ENCODE measurements around the gene NAALADL2. TPM values are rescaled to one million over a fixed set of nuclear protein-coding genes. Genes with fewer than 3 reads are reported as not detected.

NAALADL2 gene
- total and polyA plus RNA-seq, 2 of the 4 experiments (the other 2 are of a cell fraction), result 3.8 to 19.2 TPM

DNA sequence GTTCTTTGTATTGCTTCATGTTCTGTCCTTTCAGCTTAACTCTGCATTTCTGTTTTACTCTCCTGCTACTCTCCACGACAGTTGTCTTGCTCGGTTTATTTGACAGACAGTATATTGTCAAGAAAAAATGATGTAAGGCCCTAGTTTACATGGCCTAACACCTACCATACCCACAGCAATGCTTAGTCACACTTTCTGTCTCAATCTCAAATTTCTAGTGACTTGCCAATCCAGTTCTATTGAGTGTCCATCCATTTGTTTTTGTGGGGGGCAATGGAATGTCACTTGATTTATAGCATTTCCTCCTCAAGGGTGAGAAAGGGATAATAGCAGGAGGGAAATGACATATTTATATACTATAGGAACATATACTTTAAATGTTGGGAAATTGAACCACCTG lies 676.2 kb downstream of the NAALADL2 start:
- no peak overlapping the region for H3K4me3 ChIP-seq (ENCODE audit: insufficient read depth, low read depth, low read length)
- no peak overlapping the region for H4K8ac ChIP-seq (ENCODE audit: low read depth in 2 of 2, low read length in 2 of 2)
- no peak overlapping the region for H3K27ac ChIP-seq (ENCODE audit: insufficient read depth, low read length)
- ChIA-PET CTCF (no interaction called here), POLR2A (ENCODE audit: unreplicated experiment) (no interaction called here)
- H3K9me3 ChIP-seq (ENCODE audit: control insufficient read depth, insufficient read depth, low read length), result no peaks in the 10 kb centered on the region
- DNase-seq, result no peak
- no peaks in the 10 kb centered on the region for H4K20me1 ChIP-seq (ENCODE audit: insufficient read depth, low read length)
- no peak overlapping the region for H4K91ac ChIP-seq (ENCODE audit: insufficient read depth, low read depth, low read length)
- H3K9me1 ChIP-seq (ENCODE audit: insufficient read depth, low read length), result no peaks in the 10 kb centered on the region
- intact Hi-C loops (cut with micrococcal nuclease), result no loop called here
- H3K27me3 ChIP-seq (ENCODE audit: control insufficient read depth, insufficient read depth, low read length), result no peaks in the 10 kb centered on the region
- H3K9ac ChIP-seq (ENCODE audit: low read depth, low read length), result no peak overlapping the region
- no peaks in the 10 kb centered on the region for H3K4me1 ChIP-seq (ENCODE audit: control insufficient read depth, insufficient read depth, low read length)
- H2BK15ac ChIP-seq (ENCODE audit: low read depth, low read length), result no peak overlapping the region
- no peaks in the 10 kb centered on the region for H3K79me1 ChIP-seq (ENCODE audit: low read depth in 1 of 2, low read length in 2 of 2)
- TF ChIP-seq, protein P1, sequence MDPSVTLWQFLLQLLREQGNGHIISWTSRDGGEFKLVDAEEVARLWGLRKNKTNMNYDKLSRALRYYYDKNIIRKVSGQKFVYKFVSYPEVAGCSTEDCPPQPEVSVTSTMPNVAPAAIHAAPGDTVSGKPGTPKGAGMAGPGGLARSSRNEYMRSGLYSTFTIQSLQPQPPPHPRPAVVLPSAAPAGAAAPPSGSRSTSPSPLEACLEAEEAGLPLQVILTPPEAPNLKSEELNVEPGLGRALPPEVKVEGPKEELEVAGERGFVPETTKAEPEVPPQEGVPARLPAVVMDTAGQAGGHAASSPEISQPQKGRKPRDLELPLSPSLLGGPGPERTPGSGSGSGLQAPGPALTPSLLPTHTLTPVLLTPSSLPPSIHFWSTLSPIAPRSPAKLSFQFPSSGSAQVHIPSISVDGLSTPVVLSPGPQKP (IDR thresholded peaks at IDR 0.05; ENCODE audit: borderline replicate concordance, low read depth, low read length), result no peak
- TF ChIP-seq MAFK (IDR thresholded peaks at IDR 0.05; ENCODE audit: low read depth, low read length) (no peak), CHD1 (IDR thresholded peaks at IDR 0.05; ENCODE audit: low read depth, low read length) (no peak)
- no peak overlapping the region for H3K18ac ChIP-seq (ENCODE audit: low read depth, low read length)
- H4K5ac ChIP-seq (ENCODE audit: low read depth, low read length), result no peak overlapping the region
- no peak overlapping the region for H3K4ac ChIP-seq (ENCODE audit: low read depth, low read length)
- no TSS peak for BruUV-seq (replicated peaks)
- H3K23ac ChIP-seq (ENCODE audit: low read depth, low read length), result no peak overlapping the region
- H3K14ac ChIP-seq (replicated peaks; ENCODE audit: low read depth, low read length), result no peak overlapping the region
- no peak overlapping the region for H2AFZ ChIP-seq (replicated peaks; ENCODE audit: low read length, poor library complexity)
- dilution Hi-C loops (cut with HindIII; ENCODE audit: low sequenced_read_pairs, unreplicated experiment), result no loop called here
- no peak overlapping the region for H3K4me2 ChIP-seq (ENCODE audit: low read depth, low read length)
- H3K36me3 ChIP-seq (ENCODE audit: control insufficient read depth, insufficient read depth, low read length), result no peaks in the 10 kb centered on the region
- WGBS, 2 experiments (ENCODE audit: extremely low coverage in 2 of 2, insufficient read length in 1 of 2), result no CpG with 5 or more reads among the region's 2 CpGs
- no peak overlapping the region for H2AK9ac ChIP-seq (replicated peaks; ENCODE audit: low read depth, low read length, poor library complexity)
- in situ Hi-C loops (cut with MboI; ENCODE audit: low sequenced_read_pairs), result no loop called here
- no peak overlapping the region for H2BK20ac ChIP-seq (ENCODE audit: low read depth, low read length)
- H3K56ac ChIP-seq (ENCODE audit: extremely low read depth, insufficient read depth, low read length), result no peak overlapping the region
- no peak overlapping the region for H2AK5ac ChIP-seq (ENCODE audit: low read depth, low read length)
- ATAC-seq (ENCODE audit: low read depth), result no peak
- H2BK5ac ChIP-seq (ENCODE audit: low read depth, low read length, poor library complexity, severe bottlenecking), result no peak overlapping the region
- H2BK120ac ChIP-seq (ENCODE audit: low read depth, low read length), result no peak overlapping the region

Measured in IMR-90 (cell line).